ENCODE measurements around the gene HOXC11.

- TF ChIP-seq CTCF (IDR thresholded peaks at IDR 0.05) (no peak), POLR2A (IDR thresholded peaks at IDR 0.05) (no peak)
Measured at GRCh38 chr12:54016051-54016450, 43.1 kb downstream of the HOXC11 start.
